CD4-positive, alpha-beta T cell treated with Interleukin-15 for 4 hours (primary cell): Measurements from ENCODE around the gene GPR160.

Source experiments
- DNase-seq: peaks from one replicate; pipeline ENCODE4 v3.0.0-alpha.2; 2020; ENCODE audit warnings: low spot score

Gene GPR160

DNA sequence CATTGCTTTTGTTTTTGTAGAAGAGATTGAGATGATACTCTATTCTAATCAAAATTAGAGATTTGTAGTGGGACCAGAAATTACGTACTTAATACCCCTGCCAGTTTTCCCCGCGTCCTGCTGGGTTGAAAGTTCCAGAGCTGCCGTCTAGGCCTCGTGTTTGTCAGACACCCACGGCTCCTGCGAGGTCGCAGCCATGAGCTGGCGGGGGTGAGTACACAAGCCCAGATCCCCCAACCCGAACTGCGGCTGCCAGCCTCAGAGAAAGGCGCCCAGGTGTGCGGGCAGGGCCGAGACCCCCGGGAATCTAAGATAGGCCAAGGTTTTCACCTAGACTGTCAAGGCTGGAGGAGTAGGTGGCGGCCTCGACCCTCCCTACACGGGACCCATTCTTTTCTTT lies 26.3 kb downstream of the GPR160 start:
- DNase-seq = no peak

DNA sequence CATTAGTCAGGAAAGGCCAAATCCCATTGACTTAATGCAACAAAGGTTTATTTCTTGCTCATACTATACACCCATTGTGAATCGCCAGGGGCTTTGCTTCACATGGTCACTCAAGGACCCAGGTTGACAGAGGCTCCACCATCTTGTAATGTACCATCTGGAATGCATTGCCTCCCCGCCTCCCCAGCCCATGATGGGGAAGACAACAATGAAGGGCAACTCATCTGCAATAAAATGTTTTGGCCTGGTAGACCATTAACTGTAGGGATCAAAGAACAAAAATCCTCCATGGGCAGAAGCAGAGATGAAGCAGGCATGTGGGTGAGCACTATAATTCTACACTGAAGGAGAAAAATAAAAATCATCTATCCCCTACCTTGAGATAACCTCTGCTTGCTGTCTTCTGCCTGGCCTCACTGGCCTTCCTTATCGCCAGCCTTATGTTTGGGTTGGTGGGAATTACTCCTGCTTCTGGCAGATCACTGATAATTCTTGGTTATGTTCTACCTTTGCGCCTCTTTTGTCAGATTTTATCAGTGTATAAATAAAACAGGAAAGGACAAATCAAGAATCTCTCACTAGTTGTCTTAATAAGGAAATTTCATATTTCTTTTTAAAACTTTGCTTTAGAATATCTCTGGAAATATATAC lies 37.8 kb downstream of the GPR160 start:
- DNase-seq = no peak

DNA sequence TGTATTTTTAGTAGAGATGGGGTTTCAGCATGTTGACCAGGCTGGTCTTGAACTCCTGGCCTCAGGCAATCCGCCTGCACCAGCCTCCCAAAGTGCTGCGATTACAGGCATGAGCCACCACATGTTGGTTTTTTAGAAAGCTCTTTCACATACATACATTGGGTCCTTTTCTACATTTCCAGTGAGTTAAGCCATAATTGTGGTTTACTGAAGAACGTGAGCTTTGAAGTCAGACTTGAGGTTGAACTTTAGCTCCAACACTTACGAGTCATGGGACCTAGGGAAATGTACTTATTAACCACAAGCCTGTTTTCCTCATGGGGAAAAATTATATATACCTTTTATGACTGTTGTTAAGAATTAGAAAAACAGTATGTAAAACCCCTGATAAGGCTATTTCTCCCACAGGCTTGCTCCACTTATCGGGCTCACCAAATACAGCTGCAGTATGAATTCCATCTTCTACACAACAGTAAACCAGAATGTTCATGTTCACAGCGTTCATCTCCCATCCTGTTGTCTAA lies 39.0 kb downstream of the GPR160 start:
- no peak for DNase-seq

DNA sequence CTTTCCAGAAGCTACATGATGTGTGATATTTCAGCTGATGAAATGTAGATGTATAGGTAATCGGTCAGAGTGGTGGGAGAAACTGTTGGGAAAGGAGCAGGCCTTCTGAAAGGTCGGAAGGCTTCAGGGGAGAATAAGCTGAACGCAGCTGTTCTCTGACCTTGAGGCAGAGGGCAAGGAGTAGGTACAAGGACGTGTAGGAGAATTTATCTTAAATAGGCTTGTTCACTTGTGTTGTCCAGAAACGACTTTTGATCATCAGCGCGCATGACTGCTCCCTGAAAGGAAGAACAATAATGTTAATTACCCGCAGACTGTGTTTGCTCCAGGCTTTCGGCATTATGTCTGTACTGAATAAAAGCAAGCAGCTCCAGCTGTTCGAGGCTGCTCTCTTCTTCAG lies 39.6 kb downstream of the GPR160 start:
- no peak for DNase-seq

DNA sequence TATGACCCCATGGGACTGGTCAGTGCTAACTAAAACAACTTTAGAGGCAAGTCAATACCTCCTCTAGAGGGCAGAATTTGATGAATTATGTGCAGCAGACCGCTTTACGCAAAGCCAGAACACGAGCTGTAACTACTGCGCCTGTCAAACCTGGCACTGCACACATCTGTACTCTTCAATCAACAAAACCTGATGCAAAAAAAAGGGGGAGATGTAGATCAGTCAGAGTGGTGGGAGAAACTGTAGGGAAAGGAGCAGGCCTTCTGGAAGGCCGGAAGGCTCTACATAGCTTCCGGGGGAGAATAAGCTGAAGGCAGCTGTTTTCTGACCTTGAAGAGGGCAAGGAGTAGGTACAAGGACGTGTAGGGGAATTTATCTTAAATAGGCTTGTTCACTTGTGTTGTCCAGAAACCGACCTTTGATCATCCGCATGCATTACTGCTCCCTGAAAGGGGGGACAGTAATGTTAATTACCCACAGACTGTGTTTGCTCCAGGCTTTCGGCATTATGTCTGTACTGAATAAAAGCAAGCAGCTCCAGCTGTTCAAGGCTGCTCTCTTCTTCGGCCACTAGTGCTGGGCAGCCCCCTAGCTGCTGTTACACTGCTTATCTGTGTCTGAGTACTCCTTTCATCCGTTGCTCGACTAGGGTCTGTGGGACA lies 41.0 kb downstream of the GPR160 start:
- DNase-seq = no peak

DNA sequence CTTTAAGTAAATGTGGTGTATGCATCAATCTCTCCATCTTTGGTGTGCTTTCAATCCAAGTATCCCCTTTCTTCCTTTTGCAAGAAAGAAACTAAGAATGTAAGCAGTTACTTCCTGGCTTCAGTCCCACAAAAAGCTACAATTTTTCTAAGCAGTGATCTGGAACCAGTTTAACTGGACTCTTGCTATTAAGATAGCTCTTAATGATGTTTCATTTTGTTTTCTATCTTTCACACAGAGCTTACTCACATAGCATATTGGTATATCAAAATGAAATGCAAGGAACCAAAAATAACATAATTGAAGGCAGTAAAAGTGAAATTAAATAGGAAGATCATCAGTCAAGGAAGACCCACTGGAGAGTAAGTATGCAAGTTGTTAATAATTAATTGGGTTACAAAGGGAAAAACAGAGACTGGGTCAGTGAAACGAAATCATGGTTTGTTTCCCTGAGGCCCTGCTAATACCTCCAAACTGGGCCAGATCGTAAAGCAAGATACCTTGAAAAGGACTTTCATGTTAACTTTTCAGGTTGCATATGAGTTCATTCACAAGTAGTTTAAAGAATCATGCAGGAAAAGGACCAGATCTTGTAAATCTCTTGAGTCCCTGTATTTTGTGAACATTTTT lies 41.9 kb downstream of the GPR160 start:
- no peak for DNase-seq

DNA sequence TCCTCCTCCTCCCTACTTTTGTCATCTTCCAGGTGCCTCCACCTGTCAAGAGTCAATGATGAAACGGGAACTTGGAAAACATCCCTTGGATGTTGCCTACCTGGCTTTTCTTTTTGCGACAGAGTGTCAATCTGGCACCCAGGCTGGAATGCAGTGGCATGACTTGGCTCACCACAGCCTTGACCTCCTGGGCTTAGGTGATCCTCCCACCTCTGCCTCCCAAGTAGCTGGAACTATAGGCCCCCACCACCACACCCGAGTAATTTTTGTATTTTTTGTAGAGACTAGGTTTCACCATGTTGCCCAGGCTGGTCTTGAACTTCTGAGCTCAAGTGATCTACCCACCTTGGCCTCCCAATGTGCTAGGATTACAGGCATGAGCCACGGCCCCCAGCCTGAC lies 42.8 kb downstream of the GPR160 start:
- no peak for DNase-seq

DNA sequence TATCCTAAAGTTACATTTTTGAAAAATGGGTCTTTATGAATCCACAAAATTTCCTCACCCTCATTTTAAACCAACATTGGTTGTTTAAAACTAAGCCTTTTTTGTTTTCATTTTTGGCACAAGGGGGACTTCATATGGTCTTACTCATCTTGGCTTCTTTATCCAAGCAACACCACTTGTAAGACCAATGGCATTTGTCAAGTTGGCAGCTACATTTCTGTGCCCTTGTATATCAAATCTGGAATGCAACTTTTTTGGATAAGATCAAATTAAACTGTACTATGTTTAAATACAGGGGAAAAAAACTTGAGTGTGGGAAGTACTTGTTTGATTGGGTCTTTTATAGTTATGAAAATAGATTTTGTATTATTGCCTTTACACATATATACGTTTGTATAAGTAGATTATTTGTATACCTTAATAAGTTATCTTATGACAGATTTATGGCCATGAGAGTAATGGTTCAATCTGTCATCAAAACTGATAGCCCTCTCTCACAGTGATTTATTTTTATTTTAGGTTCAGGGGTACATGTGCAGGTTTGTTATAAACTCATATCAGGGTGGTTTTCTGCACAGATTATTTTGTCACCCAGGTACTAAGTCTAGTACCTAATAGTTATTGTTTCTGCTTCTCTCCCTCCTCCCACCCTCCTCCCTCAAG lies 43.4 kb downstream of the GPR160 start:
- no peak for DNase-seq

DNA sequence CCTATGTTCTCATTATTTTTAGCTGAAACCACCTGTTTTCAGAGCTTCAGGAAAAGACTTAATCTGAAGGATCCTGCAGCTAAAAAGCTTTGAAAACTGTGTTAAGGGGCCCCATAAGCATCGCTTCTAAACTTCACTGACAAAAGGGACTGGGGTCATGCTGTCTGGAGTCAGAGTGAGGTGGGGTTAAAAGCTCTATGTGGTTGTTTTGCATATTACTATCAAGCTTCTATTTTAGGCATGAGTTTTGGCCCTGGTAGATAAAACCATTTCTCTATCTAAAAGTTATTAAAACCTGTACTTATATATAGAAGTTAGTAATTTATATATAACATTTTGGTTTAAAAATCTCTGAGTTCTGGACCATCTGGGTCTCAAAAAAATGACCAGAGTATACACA lies 45.5 kb downstream of the GPR160 start:
- no peak for DNase-seq

DNA sequence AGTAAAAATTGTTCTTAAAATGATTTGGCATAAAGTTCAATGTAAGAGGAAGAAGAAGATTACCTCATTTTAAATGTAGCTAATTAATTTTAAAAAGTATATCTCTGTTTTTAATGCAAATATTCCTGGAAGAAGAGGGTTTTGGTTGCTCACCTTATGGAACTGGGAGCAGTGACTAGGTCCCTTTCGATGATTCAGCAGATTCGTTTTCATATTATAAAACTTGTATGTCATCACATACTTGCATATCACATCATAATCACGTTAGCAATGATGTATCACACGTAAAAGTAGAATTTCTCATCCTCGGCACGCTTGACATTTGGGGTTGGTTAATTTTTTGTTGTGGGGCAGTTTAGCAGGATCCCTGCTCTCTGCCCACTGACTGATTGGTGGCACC lies 47.6 kb downstream of the GPR160 start:
- DNase-seq = no peak

DNA sequence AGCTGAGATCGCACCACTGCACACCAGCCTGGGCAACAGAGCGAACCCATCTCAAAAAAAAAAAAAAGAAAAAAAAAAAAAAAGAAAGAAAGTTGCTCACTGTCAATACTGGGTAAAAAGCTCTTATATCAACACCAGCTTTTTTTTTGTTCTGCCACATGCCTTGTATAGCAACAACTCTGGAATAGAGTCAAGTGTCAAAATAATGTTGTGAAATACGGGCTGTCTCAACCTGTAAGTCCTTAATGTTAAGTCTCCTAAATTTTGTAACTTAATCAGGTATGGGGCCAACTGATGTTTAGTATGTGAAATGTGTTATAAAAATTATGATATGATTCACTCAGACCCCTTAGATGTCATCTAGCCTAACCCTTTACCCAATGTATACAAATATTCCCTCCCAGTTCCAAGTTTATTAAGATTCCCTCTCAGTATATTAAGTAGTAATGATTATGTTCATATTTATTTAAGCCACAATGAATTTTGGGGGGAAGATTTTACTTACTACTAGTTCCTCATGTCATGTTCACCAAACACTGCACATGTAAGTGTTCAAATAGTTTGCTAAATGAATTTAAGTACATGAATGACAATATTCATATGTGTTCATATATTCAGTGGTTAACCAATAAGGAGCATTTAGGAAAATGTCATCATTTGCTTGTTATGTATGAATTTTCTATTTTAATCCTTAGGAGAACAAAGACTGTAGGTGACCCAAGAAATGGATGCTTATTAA lies 52.2 kb downstream of the GPR160 start:
- no peak for DNase-seq

DNA sequence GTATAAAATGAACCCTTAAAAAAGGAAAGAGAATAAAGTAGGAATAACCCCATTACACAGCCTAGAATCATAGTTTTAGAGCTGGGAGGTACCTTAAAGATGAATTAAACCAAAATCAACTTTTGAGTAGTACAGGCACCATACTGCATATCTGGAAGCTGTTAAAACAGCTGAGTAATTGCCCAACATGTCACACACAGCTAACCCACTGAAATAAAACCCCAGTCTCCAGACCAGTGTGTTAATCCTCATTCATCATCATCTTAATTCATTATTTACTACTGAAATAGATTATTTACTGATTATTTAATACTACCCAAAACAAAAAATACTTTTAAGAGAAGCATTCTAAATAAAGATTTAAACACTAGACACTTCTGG lies 52.8 kb downstream of the GPR160 start:
- no peak for DNase-seq

DNA sequence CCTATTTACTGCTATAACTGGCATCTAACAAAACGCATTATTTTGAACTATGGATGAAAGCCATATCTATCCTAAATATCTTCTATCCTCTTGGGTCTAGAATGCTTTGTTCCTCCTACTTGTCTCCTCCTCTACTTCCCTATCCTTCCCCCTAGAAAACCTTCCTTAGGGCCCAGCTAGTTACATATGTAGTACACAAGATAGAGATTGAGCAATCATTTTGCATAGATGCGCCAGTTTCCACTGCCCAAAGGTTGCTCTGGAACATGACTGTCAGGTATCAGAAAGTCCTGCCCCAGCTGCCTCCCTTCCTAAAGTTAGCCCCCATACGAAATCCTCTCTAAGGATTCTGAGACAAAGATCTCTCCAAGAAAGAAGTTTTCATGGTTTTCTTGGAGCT lies 55.1 kb downstream of the GPR160 start:
- no peak for DNase-seq

DNA sequence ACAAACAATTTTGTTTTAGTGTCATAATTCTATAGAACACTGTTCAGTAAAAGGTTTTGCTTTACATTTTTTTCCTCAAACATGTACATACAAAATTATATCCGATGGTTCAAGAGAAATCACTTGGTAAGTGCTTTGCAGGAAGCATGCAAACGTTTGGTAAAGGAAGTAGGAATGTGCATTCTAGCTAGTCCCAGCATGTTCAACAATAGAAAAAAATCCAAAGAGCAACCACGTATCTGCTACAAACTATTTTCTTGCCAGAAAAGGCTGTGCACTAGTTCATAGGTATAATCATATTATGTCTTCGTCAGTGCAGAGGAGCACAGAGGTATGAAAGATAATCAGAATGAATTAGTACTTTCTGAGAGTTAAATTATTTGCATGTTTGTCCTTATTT lies 58.0 kb downstream of the GPR160 start:
- no peak for DNase-seq

DNA sequence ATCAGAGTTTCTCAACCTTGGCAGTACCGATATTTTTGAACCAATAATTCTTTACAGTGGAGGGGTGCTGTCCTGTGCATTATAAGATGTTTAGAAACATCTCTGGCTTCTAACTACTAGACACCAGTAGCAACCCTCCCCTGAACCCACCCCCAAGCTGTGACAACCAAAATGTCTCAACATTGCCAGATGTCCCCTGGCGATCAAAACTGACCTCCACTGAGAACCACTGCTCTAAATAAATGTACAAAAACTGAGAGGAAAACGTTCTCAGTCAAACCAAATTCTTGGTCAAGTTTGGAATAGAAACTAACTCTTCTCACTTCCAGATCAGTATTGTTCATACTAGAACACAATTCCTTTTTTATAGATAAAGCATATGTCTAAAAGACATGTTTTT lies 58.5 kb downstream of the GPR160 start:
- DNase-seq = no peak

DNA sequence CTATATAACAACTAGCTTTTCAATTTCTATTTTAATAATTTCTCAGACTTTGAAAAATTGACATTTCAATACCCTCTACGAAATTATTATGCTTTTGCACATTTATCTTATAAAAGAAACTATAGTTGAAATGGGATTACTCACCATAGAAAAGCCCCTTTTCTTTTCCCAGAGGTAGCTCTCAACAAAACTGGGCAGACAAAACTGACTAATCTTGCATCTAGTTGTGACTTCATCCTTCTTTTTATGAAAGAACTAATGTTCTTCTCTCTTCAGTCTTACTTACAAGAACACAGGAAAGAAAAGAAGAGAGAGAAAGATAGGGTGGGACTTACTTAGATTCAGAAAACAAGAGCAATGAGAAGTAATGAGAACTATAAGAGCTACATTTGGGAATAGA lies 61.0 kb downstream of the GPR160 start:
- DNase-seq = no peak

DNA sequence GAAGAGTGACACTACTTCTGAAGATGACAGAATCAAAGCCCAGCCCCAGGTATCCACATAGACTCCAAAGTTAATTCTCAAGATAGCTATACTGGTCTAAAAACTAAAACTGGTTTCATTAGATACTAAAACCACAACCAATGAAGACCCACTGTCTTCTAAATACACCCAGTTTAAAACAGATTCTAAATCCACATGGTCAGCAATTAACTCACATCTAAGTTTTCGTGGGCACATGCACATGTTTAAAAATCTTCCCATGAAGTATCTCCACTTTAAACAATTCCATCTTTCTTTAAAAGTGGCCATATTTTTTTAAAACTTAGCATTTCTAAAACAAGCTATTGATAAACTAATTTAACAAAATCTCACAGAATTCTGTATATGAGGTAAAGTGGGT lies 63.1 kb downstream of the GPR160 start:
- DNase-seq = no peak

DNA sequence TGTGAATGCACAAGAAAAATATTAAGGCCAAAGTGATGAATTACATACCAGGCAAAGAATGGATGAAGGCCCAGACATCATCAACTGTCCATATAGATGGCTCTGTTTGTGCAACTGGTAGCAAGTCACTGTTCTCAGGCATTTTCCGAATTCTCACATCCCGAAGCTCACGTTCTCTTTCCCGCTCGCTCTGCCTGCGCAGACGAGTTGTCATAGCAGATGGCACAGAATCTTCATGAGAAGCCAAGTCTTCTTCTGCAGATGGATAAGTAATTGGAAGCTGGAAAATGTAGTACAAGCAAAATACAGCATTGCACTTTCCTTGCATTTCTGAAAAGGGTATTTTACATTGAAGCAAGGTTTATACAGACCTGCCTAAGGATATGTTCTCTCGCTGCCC lies 64.6 kb downstream of the GPR160 start:
- no peak for DNase-seq

DNA sequence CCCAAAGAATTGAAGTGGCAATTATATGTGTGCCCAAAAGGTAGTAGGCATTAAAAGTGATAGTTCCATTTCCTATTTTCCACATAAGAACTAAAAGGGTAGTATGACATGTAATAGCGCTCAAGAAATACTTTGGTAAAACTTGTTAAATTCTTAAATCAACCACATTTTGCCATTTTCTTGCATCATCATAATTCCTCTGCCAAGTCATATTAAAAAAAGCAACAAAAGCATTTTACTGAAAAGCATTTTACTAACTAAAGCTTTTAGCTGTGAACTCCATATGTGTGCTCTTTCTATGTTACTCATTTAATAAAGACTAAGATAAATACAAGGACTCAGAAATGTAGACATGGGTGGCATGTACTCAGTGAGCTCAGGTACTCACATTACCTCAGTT lies 70.1 kb downstream of the GPR160 start:
- no peak for DNase-seq

DNA sequence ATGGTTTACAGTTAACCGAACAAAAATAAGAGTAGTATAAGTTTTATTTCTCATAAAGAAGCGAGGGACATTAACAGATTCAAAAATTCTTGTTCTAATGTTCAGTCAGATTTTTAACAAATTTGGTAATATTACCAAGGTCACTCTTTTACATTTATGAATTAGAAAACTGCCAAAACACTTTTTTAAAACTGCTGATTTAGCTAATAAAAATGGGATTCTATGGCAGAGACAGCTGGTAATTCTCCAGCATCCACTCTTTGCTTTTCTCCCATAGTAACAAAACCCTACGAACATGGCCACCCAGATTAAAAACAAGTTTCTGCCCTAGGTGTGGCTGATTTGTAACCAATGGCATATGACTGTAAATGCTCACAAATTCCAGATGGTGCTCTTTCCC lies 71.2 kb downstream of the GPR160 start:
- DNase-seq = no peak

DNA sequence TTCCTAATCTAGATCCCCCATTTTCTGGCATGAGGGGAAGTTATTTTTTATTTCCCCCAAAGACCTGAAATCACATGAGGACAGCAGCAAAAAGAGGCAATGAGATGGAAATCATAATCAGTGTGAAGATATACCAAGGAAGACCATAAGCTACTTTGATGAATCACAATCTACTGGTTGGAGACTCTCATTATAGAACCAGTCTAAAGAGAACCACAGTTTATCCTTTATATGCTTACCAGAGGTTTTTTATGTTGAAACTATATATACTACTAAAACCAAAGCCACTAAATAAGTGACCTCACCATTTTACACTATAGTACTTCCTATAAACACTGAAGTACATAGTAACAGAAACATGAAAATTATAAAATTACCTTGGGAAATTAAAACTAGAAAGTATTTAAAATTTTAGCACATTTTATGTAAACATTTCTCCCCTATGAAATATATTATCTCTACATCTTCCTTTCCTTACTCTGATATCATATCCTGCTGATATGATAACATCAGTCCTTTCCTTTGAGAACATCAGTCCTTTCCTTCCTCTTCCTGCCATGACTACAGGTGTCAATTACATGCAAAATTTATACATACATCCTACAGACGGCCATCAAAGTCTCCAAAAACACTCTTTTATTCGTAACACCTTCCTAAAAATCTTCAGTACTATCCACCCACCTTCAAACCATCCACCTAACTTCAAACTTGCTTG lies 71.9 kb downstream of the GPR160 start:
- DNase-seq = no peak
